Right lobe of liver (tissue), 4 donors: ENCODE data around the gene SHISA7.

ENCODE experiments used
- CTCF ChIP-seq, 4 donors: fragments of 200-600 bp in 3 of 4; fragments of 450-650 bp in 1 of 4; IDR thresholded peaks; one replicate each; pipeline versions ENCODE4 v1.5.1 to v1.8.0; 2016 to 2022; ENCODE audit warnings: antibody characterized with exemption in 4 of 4, mild to moderate bottlenecking in 2 of 4
- POLR2A ChIP-seq: fragments of 450-650 bp; IDR thresholded peaks from one replicate; pipeline ENCODE4 v1.6.1; 2017; ENCODE audit warnings: antibody characterized with exemption, mild to moderate bottlenecking
- donor health status: DM: no; HTN: no; CAD: no.
- donor health status: DM: no; HTN: no; CAD: no.
- donor health status: DM: no; HTN: yes; CAD: no.

DNA sequence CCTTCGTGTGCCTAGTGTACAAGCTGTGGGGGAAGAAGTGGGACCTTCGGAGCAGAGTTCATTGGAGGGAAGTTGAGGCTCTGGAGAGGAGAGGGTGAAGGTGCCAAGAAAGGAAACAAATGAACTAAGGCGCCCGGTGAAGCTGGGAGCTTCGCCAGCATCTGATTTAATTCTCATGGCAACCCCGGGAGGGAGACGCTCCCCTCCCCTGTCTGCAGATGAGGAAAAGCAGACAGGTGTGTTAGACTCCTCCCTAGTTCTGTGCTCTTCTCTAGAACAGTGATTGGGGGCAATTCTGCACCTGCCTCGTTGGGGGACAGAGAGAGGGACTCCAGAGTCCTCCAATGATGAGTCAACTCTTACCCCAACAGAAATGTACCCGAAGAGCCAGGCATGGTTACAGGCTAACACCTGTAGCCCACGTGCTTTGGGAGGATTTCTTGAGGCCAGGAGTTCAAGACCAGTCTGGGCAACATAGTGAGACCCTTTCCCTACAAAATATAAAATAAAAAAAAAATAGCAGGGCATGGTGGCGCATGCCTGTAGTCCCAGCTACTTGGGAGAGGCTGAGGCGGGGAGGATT is 49.4 kb upstream of the SHISA7 start:
- TF ChIP-seq CTCF (IDR thresholded peaks at IDR 0.05), result no peak
- no peak for TF ChIP-seq POLR2A
